AG10803 (cell line): ENCODE results near the gene HEXIM2.

Source experiments
- DNase-seq: peaks from one replicate; pipeline ENCODE4 v3.0.0; 2010; ENCODE audit warnings: low read depth
- H3K4me3 ChIP-seq: 2 replicates; pipeline ENCODE4 v1.5.1; 2011; ENCODE audit warnings: mild to moderate bottlenecking, low read length, control low read depth
- TF ChIP-seq, protein P1 (sequence below): conservative IDR thresholded peaks from 2 replicates; pipeline ENCODE4 v1.5.1; 2011; ENCODE audit warnings: mild to moderate bottlenecking, low read length, control low read depth, inconsistent platforms

Gene HEXIM2

GRCh38 chr17:45116434-45117016, 45.1 kb upstream of the HEXIM2 start:
- TF ChIP-seq, protein P1, sequence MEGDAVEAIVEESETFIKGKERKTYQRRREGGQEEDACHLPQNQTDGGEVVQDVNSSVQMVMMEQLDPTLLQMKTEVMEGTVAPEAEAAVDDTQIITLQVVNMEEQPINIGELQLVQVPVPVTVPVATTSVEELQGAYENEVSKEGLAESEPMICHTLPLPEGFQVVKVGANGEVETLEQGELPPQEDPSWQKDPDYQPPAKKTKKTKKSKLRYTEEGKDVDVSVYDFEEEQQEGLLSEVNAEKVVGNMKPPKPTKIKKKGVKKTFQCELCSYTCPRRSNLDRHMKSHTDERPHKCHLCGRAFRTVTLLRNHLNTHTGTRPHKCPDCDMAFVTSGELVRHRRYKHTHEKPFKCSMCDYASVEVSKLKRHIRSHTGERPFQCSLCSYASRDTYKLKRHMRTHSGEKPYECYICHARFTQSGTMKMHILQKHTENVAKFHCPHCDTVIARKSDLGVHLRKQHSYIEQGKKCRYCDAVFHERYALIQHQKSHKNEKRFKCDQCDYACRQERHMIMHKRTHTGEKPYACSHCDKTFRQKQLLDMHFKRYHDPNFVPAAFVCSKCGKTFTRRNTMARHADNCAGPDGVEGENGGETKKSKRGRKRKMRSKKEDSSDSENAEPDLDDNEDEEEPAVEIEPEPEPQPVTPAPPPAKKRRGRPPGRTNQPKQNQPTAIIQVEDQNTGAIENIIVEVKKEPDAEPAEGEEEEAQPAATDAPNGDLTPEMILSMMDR: no peak
- DNase-seq: no peak
- no peak overlapping the region for H3K4me3 ChIP-seq

DNA sequence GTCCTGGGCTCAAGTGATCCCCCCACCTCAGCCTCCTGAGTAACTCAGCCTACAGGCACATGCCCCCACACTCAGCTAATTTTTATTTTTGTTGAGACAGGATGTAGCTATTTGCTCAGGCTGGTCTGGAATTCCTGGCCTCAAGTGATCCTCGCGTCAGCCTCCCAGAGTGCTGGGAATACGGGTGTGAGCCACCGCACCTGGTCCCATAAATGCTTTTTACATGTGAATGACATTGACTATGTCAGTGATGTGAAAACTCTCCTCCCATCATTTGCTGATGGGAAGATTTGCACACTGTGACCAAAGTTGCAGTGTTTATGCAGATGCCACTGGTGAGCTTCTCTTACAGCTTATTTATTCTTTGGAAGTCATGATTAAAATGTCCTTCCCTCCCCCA, 44.3 kb upstream of the HEXIM2 start:
- TF ChIP-seq, protein P1: no peak
- no peak overlapping the region for H3K4me3 ChIP-seq
- DNase-seq: no peak

- no peak overlapping the region for H3K4me3 ChIP-seq
- no peak for DNase-seq
- TF ChIP-seq, protein P1: no peak
These were observed 43.6 kb upstream of the HEXIM2 start for GRCh38 chr17:45117848-45118646.

GRCh38 chr17:45118691-45119090, 43.0 kb upstream of the HEXIM2 start:
- DNase-seq: no peak
- no peak overlapping the region for H3K4me3 ChIP-seq
- TF ChIP-seq, protein P1: no peak

DNA sequence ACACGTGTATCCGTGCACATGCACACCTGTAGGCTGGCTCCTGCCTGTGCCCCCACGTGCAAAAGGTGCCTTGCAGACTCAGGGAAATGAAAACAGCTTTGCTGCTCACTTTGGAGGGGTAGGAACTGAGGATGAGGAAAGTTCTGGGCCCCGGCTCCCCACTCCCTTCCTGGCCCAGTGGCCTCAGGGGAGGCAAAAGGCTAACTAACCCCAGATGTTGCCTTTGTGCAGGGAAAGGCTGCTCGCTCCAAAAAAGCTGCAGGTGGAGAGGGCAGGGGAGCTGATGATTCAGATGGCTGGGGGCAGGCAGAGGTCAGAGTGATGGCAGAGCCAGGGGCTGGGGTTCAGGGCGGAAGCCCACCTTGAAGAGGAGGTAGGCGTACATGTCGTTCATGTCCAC, 41.7 kb upstream of the HEXIM2 start:
- TF ChIP-seq, protein P1: no peak

GRCh38 chr17:45120558-45120957, 41.1 kb upstream of the HEXIM2 start:
- no peak overlapping the region for H3K4me3 ChIP-seq
- DNase-seq: no peak
- TF ChIP-seq, protein P1: no peak

More for the DNA sequence above, 41.7 kb upstream of the HEXIM2 start:
- H3K4me3 ChIP-seq: no peak overlapping the region
- DNase-seq: no peak

GRCh38 chr17:45121055-45121454, 40.6 kb upstream of the HEXIM2 start:
- H3K4me3 ChIP-seq: no peak overlapping the region
- TF ChIP-seq, protein P1: no peak
- no peak for DNase-seq
